Measurements from ENCODE around the gene SAFB.

GRCh38 chr19:5590865-5591154 is 32.1 kb upstream of the SAFB start:
- TF ChIP-seq CTCF (conservative IDR thresholded peaks at IDR 0.05; ENCODE audit: low read length) (no peak), EZH2phosphoT487 (IDR thresholded peaks at IDR 0.05; ENCODE audit: borderline replicate concordance) (no peak)

All from Loucy (cell line).